Heart right ventricle (tissue), 16 donors: ENCODE results near the gene SLC29A4. TPM values are rescaled to one million over a fixed set of nuclear protein-coding genes. Genes with fewer than 3 reads are reported as not detected.
"Not testable (repeated sequence)": the region's sequence is repeated elsewhere in the genome, so short reads cannot be mapped to it uniquely, and the experiment has no call there.

Source experiments
- ATAC-seq, 8 donors: fragments of 200-7000 bp; cut with Tn5 transposase; one replicate each; pipeline ENCODE4 v1.9.1; 2020; ENCODE audit warnings: mild to moderate bottlenecking in 8 of 8, moderate library complexity in 8 of 8, moderate number of reproducible peaks in 1 of 8
- DNase-seq, 2 donors: peaks; one replicate each; pipeline ENCODE4 v3.0.0-alpha.2; 2020
- H3K27ac ChIP-seq, 10 donors: fragments of 200-600 bp; sonication (generic) in 2 of 10; one replicate each; pipeline versions ENCODE4 v1.5.0 to v1.8.0; 2020 to 2022; ENCODE audit warnings: mild to moderate bottlenecking in 3 of 10
- H3K27me3 ChIP-seq, 7 donors: fragments of 200-600 bp; one replicate each; pipeline ENCODE4 v1.8.0; 2021 to 2022; ENCODE audit warnings: mild to moderate bottlenecking in 2 of 7
- H3K36me3 ChIP-seq, 9 donors: fragments of 200-600 bp; sonication (generic) in 1 of 9; one replicate each; pipeline versions ENCODE4 v1.5.0 to v1.8.0; 2020 to 2022; ENCODE audit warnings: mild to moderate bottlenecking in 2 of 9
- H3K4me1 ChIP-seq, 9 donors: fragments of 200-600 bp; sonication (generic) in 1 of 9; one replicate each; pipeline versions ENCODE4 v1.5.0 to v1.8.0; 2020 to 2022; ENCODE audit warnings: mild to moderate bottlenecking in 4 of 9
- H3K4me3 ChIP-seq, 10 donors: fragments of 200-600 bp; sonication (generic) in 2 of 10; one replicate each; pipeline versions ENCODE4 v1.5.0 to v1.8.0; 2020 to 2022; ENCODE audit warnings: mild to moderate bottlenecking in 7 of 10, moderate library complexity in 2 of 10
- H3K9me3 ChIP-seq, 11 donors: fragments of 200-600 bp in 10 of 11; sonication (generic) in 2 of 11; one replicate each; pipeline versions ENCODE4 v1.5.0 to v1.8.0; 2013 to 2022; ENCODE audit warnings: mild to moderate bottlenecking in 2 of 11, control low read depth in 1 of 11, moderate library complexity in 1 of 11
- CTCF ChIP-seq, 9 donors: fragments of 200-600 bp; sonication (generic) in 2 of 9; IDR thresholded peaks; one replicate each; pipeline versions ENCODE4 v1.5.0 to v1.8.0; 2021 to 2022; ENCODE audit warnings: antibody characterized with exemption in 9 of 9, mild to moderate bottlenecking in 5 of 9, moderate library complexity in 1 of 9
- WGBS, 2 donors: extraction: QIAGEN DNeasy Blood & Tissue Kit; methylation state at CpG; one replicate each; pipeline ENCODE4 v1.1.7; 2013; ENCODE audit warnings: inconsistent platforms in 1 of 2; 5-methylcytosine and 5-hydroxymethylcytosine counted together
- intact Hi-C, 10 donors: fragments of 100-400 bp; cut with DNase I; formaldehyde crosslinking; loops; one replicate each; pipeline versions ENCODE4 v1.11.1 to v1.14.2; 2022
- polyA plus RNA-seq, 2 donors: library from polyadenylated mRNA; stranded (reverse); fragments of 200-250 nt; gene quantifications; one replicate each; pipeline ENCODE4 v1.2.3, GENCODE V29; 2013
- total RNA-seq, 10 donors: library from RNA; stranded (reverse); fragmentation: NEBNext Ultra II Directional in 3 of 10; extraction: Animal tissue kit (Norgen Biotek cat#: 25700) in 3 of 10; gene quantifications; one replicate each; pipeline versions ENCODE4 v1.2.1 to v1.2.4, GENCODE V29; 2021 to 2023
- donor health status: Arrhythmogenic right ventricular cardiomyopathy.
- donor health status: ischemic (EF 13 %, LVEDD 7.1; RV severe dilation, severe dysfunction).
- donor health status: healthy with polysubstance abuse.
- donor health status: DM: no; HTN: yes; CAD: no.
- donor health status: DM: no; HTN: no; CAD: no.
- donor health status: ischemic (EF 25% LVEDD 6.9; RV normal size, moderate dysfunction).
- donor health status: ischemic (EF 25% LVEDD 5.7; RV mildly dilated, moderate dysfunction).
- donor health status: healthy.
- donor health status: DM: yes; HTN: yes; CAD: no.
- donor health status: Ischemic cardiomyopathy.
- donor health status: ischemic (EF 35%, LVEDD 5.7; RV mildly dilated, moderate dysfunction).
- donor health status: nonischemic (EF 11% LVEDD 7.7; RV severe dilation, severe dysfunction).
- donor health status: DM: yes; HTN: yes; CAD: no.
- donor health status: PGD.
- donor health status: ischemic (EF 29% LVEDD 5.4; RV normal size, mild dysfunction).
- donor health status: nonischemic (EF 23%, LVEDD 6.1; RV moderate dilation, normal function).

Gene SLC29A4
- total and polyA plus RNA-seq, 12 donors = 0.94 to 5.3 (median 2.1) TPM

- DNase-seq = no peak
- intact Hi-C loops = loop anchor here in 1 of 10 donors (5.0 kb wide), 1 partner anchor 49 kb away; no protein-coding TSS in a partner anchor
- Histone ChIP-seq H3K27ac (no peak overlapping the region), H3K4me1 (no peaks in the 10 kb centered on the region), H3K27me3 (peaks cover 0 to 8% (median under 1%) of the 10 kb centered on the region in 7 donors), H3K9me3 (no peaks in the 10 kb centered on the region), H3K36me3 (peaks cover 0 to 20% (median 9%) of the 10 kb centered on the region in 9 donors), H3K4me3 (no peak overlapping the region)
- peak in 1 of 8 donors; percentile 23 for ATAC-seq
- TF ChIP-seq CTCF (IDR thresholded peaks at IDR 0.05) = no peak
- 84 to 86% methylated on average over 18 of the region's 18 CpGs for WGBS, 2 donors
Measured at GRCh38 chr7:5303061-5303460, 20.3 kb downstream of the SLC29A4 start.

- H3K27me3 ChIP-seq = peaks cover 0 to under 1% (median 0%) of the 10 kb centered on the region in 7 donors
- ATAC-seq (peak in 1 of 8 donors; percentile 5), DNase-seq (no peak)
- 76% methylated on average over 35 of the region's 35 CpGs for WGBS, 2 donors
- H3K9me3 ChIP-seq = no peaks in the 10 kb centered on the region
- no peaks in the 10 kb centered on the region for H3K4me1 ChIP-seq
- no peak overlapping the region for H3K27ac ChIP-seq
- intact Hi-C loops = loop anchor here in 1 of 10 donors (5.0 kb wide), 1 partner anchor 48 kb away; no protein-coding TSS in a partner anchor
- TF ChIP-seq CTCF (IDR thresholded peaks at IDR 0.05) = no peak
- H3K4me3 ChIP-seq = no peak overlapping the region
- H3K36me3 ChIP-seq = peaks cover 0 to 28% (median 11%) of the 10 kb centered on the region in 9 donors
Measured at GRCh38 chr7:5303591-5304505, 21.1 kb downstream of the SLC29A4 start.

GRCh38 chr7:5305050-5305449, 22.3 kb downstream of the SLC29A4 start:
- H3K9me3 ChIP-seq, DNase-seq, H3K27me3 ChIP-seq, H3K27ac ChIP-seq, ATAC-seq, H3K4me1 ChIP-seq, intact Hi-C loops, H3K4me3 ChIP-seq: not testable (repeated sequence)
- 87 to 89% methylated on average over 9 of the region's 9 CpGs for WGBS, 2 donors
- H3K36me3 ChIP-seq = peaks cover 0 to 37% (median 13%) of the 10 kb centered on the region in 9 donors

- H3K27me3 ChIP-seq, H3K9me3 ChIP-seq, H3K27ac ChIP-seq, DNase-seq, H3K4me3 ChIP-seq, intact Hi-C loops, H3K4me1 ChIP-seq: not testable (repeated sequence)
- ATAC-seq = peak in 1 of 8 donors; percentile 35
- 94% methylated on average over 38 to 39 of the region's 39 CpGs for WGBS, 2 donors
- peaks cover 0 to 61% (median 36%) of the 10 kb centered on the region in 9 donors for H3K36me3 ChIP-seq
Measured at GRCh38 chr7:5307221-5308142, 24.7 kb downstream of the SLC29A4 start.

- no peak for ATAC-seq
- Histone ChIP-seq H3K27ac (no peak overlapping the region), H3K36me3 (peaks cover 0 to 75% (median 36%) of the 10 kb centered on the region in 9 donors), H3K9me3 (no peaks in the 10 kb centered on the region), H3K4me1 (no peaks in the 10 kb centered on the region), H3K27me3 (no peaks in the 10 kb centered on the region), H3K4me3 (no peak overlapping the region)
- DNase-seq = no peak
- intact Hi-C loops = no loop called here
- TF ChIP-seq CTCF (IDR thresholded peaks at IDR 0.05) = no peak
- 94% methylated on average over 25 of the region's 25 CpGs for WGBS, 2 donors
Measured at GRCh38 chr7:5309146-5309545, 26.4 kb downstream of the SLC29A4 start.
